PFSK-1 (cell line): Measurements from ENCODE around the gene RYR3.

Source experiments
- POLR2AphosphoS5 ChIP-seq: IDR thresholded peaks from 2 replicates; pipeline ENCODE4 v1.6.1; 2012; ENCODE audit warnings: low read depth, mild to moderate bottlenecking, control low read depth, low read length, moderate library complexity
- REST ChIP-seq, 2 experiments: IDR thresholded peaks; 2 replicates each; pipeline versions ENCODE4 v1.6.1 to v1.8.0; 2011 to 2012; ENCODE audit warnings: low read depth in 2 of 2, low read length in 2 of 2, control low read depth in 1 of 2, inconsistent platforms in 1 of 2, mild to moderate bottlenecking in 1 of 2, moderate library complexity in 1 of 2; ENCODE audit not compliant: insufficient read depth in 1 of 2
- SIN3A ChIP-seq: IDR thresholded peaks from 2 replicates; pipeline ENCODE4 v1.6.1; 2012; ENCODE audit warnings: mild to moderate bottlenecking, low read length, moderate library complexity, borderline replicate concordance; ENCODE audit not compliant: insufficient read depth

GRCh38 chr15:33341953-33342352, 31.2 kb downstream of the RYR3 start:
- TF ChIP-seq SIN3A: no peak
- TF ChIP-seq POLR2AphosphoS5: no peak
- no peak for TF ChIP-seq REST (IDR thresholded peaks at IDR 0.05; ENCODE audit: insufficient read depth in 1 of 2, low read depth in 2 of 2, low read length in 2 of 2)
